ENCODE data around the gene PLXNA4.
A peak's percentile ranks its signal among the peaks of the same experiment; 100 is the strongest.

PLXNA4 gene

GRCh38 chr7:132577206-132578049, 1.2 kb upstream of the PLXNA4 start:
- H3K27ac Mint-ChIP-seq = no peak overlapping the region

GRCh38 chr7:132576721-132577085, 433 bp upstream of the PLXNA4 start:
- H3K4me1 Mint-ChIP-seq (ENCODE audit: low read depth) = peaks cover 13% of the 10 kb centered on the region
- H3K9me3 Mint-ChIP-seq = no peaks in the 10 kb centered on the region
- peaks cover 70% of the 10 kb centered on the region for H3K27me3 Mint-ChIP-seq
- H3K27ac Mint-ChIP-seq = no peak overlapping the region
- no peaks in the 10 kb centered on the region for H3K36me3 Mint-ChIP-seq (ENCODE audit: low read depth)
- peak overlapping the region; percentile 69 for H3K4me3 Mint-ChIP-seq

More at GRCh38 chr7:132577206-132578049, 1.2 kb upstream of the PLXNA4 start:
- H3K9me3 Mint-ChIP-seq = no peaks in the 10 kb centered on the region
- H3K4me1 Mint-ChIP-seq (ENCODE audit: low read depth) = peaks cover 13% of the 10 kb centered on the region
- peak overlapping the region; percentile 35 for H3K4me3 Mint-ChIP-seq
- peaks cover 68% of the 10 kb centered on the region for H3K27me3 Mint-ChIP-seq
- no peaks in the 10 kb centered on the region for H3K36me3 Mint-ChIP-seq (ENCODE audit: low read depth)

GRCh38 chr7:132575419-132575981, 770 bp downstream of the PLXNA4 start:
- H3K36me3 Mint-ChIP-seq (ENCODE audit: low read depth) = no peaks in the 10 kb centered on the region
- no peak overlapping the region for H3K27ac Mint-ChIP-seq
- peak overlapping the region; percentile 58 for H3K4me3 Mint-ChIP-seq
- H3K27me3 Mint-ChIP-seq = peaks cover 75% of the 10 kb centered on the region
- no peaks in the 10 kb centered on the region for H3K9me3 Mint-ChIP-seq
- peaks cover 13% of the 10 kb centered on the region for H3K4me1 Mint-ChIP-seq (ENCODE audit: low read depth)

GRCh38 chr7:132574223-132574622, 2.0 kb downstream of the PLXNA4 start:
- Mint-ChIP-seq H3K27ac (no peak overlapping the region), H3K4me1 (ENCODE audit: low read depth) (peaks cover 13% of the 10 kb centered on the region), H3K4me3 (no peak overlapping the region), H3K9me3 (no peaks in the 10 kb centered on the region), H3K36me3 (ENCODE audit: low read depth) (no peaks in the 10 kb centered on the region), H3K27me3 (peaks cover 78% of the 10 kb centered on the region)

DNA sequence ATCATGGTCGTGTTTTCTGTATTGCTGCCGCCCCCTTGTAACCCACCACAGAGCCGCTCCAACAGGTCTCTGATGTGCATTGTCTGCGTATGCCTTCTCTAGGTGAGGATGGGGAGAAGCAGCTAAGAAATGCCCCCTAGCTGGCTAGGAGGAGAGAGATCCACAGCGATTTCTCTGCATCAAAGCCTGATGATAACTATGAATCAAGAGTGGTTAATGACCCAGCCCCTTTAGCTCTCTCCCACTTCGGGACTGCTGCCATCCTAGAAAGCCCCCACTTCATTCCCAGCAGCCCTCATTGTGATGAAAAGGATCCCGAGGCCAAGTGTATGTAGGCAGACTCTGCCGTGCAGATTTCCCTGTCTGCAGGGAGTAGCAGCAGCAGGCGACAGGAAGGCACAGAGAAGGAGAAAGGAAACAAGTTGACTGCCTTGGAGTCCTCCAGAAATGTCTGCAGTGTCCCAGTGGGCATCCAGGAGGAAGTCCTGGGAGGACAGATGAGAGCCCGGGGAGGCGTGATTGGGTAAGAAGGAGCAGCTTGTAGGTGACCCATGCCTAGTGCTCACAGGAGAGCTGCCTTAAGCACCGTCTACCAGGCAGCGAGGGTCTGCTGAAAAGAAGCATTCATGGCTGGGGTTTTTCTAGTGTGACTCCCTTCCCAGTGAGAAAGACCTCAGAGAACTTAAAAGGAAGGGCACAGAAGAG, 2.9 kb downstream of the PLXNA4 start:
- Mint-ChIP-seq H3K27ac (no peak overlapping the region), H3K4me3 (no peak overlapping the region), H3K4me1 (ENCODE audit: low read depth) (peaks cover 13% of the 10 kb centered on the region), H3K36me3 (ENCODE audit: low read depth) (no peaks in the 10 kb centered on the region), H3K27me3 (peaks cover 72% of the 10 kb centered on the region), H3K9me3 (no peaks in the 10 kb centered on the region)

DNA sequence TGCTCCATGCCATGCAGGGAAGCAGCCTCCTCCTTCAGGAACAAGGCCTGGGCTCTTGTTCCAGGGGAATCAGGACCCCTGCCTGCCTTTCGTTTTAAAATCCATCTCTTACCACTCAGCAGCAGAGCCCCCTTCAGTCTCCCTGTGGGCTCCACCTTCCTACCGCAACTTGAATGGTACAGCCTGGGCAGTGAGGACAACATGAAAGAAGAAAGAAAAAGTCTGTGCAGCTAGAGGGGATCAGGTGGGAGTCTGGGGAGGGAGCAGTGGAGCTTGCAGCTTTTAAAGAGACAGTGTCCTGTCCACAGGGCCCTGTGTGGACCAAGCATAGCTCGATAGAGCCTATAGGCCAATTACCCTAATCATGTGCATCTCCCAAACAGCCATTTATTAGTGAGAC, 3.7 kb downstream of the PLXNA4 start:
- Mint-ChIP-seq H3K27ac (no peak overlapping the region), H3K27me3 (peaks cover 63% of the 10 kb centered on the region), H3K36me3 (ENCODE audit: low read depth) (no peaks in the 10 kb centered on the region), H3K9me3 (no peaks in the 10 kb centered on the region), H3K4me1 (ENCODE audit: low read depth) (peaks cover 13% of the 10 kb centered on the region), H3K4me3 (no peak overlapping the region)

DNA sequence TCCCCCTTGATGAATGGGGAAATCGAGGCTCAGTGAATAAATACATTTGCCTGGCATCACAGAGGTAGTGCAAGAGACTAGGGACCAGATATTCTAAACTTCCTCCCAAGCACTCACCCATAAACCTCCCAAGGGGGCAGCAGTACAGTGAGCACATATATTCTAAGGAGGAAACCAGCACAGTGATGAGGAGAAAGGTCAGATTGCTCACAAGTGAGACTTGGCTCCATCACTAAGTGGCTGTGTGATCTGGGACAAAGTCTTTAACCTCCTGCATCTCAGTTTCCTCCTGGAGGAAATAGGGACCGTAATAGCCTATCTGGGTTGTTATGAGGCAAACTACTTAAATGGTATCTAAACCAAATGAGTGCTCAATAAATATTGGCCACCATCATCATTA, 4.3 kb downstream of the PLXNA4 start:
- peaks cover 62% of the 10 kb centered on the region for H3K27me3 Mint-ChIP-seq
- H3K9me3 Mint-ChIP-seq = no peaks in the 10 kb centered on the region
- no peak overlapping the region for H3K4me3 Mint-ChIP-seq
- H3K4me1 Mint-ChIP-seq (ENCODE audit: low read depth) = peaks cover 13% of the 10 kb centered on the region
- H3K27ac Mint-ChIP-seq = no peak overlapping the region
- H3K36me3 Mint-ChIP-seq (ENCODE audit: low read depth) = no peaks in the 10 kb centered on the region

- H3K27me3 Mint-ChIP-seq = peaks cover 54% of the 10 kb centered on the region
- no peaks in the 10 kb centered on the region for H3K9me3 Mint-ChIP-seq
- peaks cover 10% of the 10 kb centered on the region for H3K4me1 Mint-ChIP-seq (ENCODE audit: low read depth)
- no peaks in the 10 kb centered on the region for H3K36me3 Mint-ChIP-seq (ENCODE audit: low read depth)
- H3K4me3 Mint-ChIP-seq = no peak overlapping the region
- no peak overlapping the region for H3K27ac Mint-ChIP-seq
These were observed 6.2 kb downstream of the PLXNA4 start for GRCh38 chr7:132569884-132570614.

- Mint-ChIP-seq H3K4me3 (no peak overlapping the region), H3K36me3 (ENCODE audit: low read depth) (no peaks in the 10 kb centered on the region), H3K9me3 (no peaks in the 10 kb centered on the region), H3K4me1 (ENCODE audit: low read depth) (peaks cover 7% of the 10 kb centered on the region), H3K27ac (no peak overlapping the region), H3K27me3 (peaks cover 54% of the 10 kb centered on the region)
These were observed 7.3 kb downstream of the PLXNA4 start for GRCh38 chr7:132568962-132569361.

GRCh38 chr7:132565885-132566284, 10.4 kb downstream of the PLXNA4 start:
- Mint-ChIP-seq H3K27me3 (peaks cover 27% of the 10 kb centered on the region), H3K4me3 (no peak overlapping the region), H3K9me3 (no peaks in the 10 kb centered on the region), H3K36me3 (ENCODE audit: low read depth) (no peaks in the 10 kb centered on the region), H3K27ac (no peak overlapping the region), H3K4me1 (ENCODE audit: low read depth) (no peaks in the 10 kb centered on the region)

DNA sequence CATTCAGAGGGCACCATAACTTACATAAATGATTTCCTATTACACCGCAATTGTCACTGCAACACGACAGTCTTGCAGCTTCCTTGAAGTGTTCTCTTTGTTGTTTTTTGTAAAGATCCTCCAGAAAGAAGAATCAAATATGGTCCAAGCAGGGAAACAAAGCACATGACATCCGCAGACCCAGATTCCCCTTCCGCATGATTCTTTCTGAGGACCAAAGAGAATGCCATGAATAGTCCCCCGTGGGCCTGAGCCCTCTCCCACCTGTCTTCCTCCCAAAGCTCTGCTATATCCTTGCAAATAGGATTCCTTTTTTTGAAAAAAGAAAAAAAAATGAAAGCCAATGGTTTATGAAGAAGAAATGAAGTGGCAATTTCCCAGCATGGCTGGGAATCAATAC, 10.8 kb downstream of the PLXNA4 start:
- no peaks in the 10 kb centered on the region for H3K9me3 Mint-ChIP-seq
- H3K27me3 Mint-ChIP-seq = peaks cover 24% of the 10 kb centered on the region
- H3K36me3 Mint-ChIP-seq (ENCODE audit: low read depth) = no peaks in the 10 kb centered on the region
- H3K4me1 Mint-ChIP-seq (ENCODE audit: low read depth) = no peaks in the 10 kb centered on the region
- no peak overlapping the region for H3K27ac Mint-ChIP-seq
- no peak overlapping the region for H3K4me3 Mint-ChIP-seq

GRCh38 chr7:132564849-132565248, 11.4 kb downstream of the PLXNA4 start:
- H3K36me3 Mint-ChIP-seq (ENCODE audit: low read depth) = no peaks in the 10 kb centered on the region
- no peak overlapping the region for H3K4me3 Mint-ChIP-seq
- H3K4me1 Mint-ChIP-seq (ENCODE audit: low read depth) = no peaks in the 10 kb centered on the region
- no peak overlapping the region for H3K27ac Mint-ChIP-seq
- peaks cover 19% of the 10 kb centered on the region for H3K27me3 Mint-ChIP-seq
- H3K9me3 Mint-ChIP-seq = no peaks in the 10 kb centered on the region

DNA sequence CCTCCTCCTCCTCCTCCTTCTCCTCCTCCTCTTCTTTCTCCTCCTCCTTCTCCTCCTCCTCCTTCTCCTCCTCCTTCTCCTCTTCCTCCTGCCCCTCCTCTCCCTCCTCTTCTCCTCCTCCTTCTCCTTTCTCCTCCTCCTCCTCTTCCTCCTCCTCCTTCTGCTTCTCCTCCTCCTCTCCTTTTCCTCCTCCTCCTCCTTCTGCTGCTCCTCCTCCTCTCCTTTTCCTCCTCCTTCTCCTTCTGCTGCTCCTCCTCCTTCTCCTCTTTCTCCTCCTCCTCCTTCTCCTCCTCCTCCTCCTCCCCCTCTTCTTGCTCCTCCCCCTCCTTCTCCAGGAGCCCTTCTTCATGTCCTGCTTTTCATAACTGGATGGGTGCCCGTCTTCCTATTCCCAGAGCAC, 12.2 kb downstream of the PLXNA4 start:
- H3K4me1 Mint-ChIP-seq (ENCODE audit: low read depth) = no peaks in the 10 kb centered on the region
- no peaks in the 10 kb centered on the region for H3K9me3 Mint-ChIP-seq
- no peak overlapping the region for H3K27ac Mint-ChIP-seq
- no peak overlapping the region for H3K4me3 Mint-ChIP-seq
- H3K27me3 Mint-ChIP-seq = peaks cover 17% of the 10 kb centered on the region
- H3K36me3 Mint-ChIP-seq (ENCODE audit: low read depth) = no peaks in the 10 kb centered on the region

DNA sequence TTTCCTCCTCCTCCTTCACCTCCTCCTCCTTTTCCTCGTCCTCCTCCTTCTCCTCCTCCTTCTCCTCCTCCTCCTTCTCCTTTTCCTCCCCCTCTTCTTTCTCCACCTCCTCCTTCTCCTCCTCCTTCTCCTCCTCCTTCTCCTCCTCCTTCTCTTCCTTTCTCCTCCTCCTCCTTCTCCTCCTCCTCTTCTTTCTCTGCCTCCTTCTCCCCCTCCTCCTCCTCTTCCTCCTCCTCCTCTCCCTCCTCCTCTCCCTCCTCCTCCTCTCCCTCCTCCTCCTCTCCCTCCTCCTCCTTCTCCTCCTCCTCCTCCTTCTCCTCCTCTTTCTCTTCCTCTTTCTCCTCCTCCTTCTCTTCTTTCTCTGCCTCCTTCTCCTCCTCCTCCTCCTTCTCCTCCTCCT, 13.6 kb downstream of the PLXNA4 start:
- no peak overlapping the region for H3K27ac Mint-ChIP-seq
- H3K36me3 Mint-ChIP-seq (ENCODE audit: low read depth) = no peaks in the 10 kb centered on the region
- H3K27me3 Mint-ChIP-seq = peaks cover 16% of the 10 kb centered on the region
- no peaks in the 10 kb centered on the region for H3K9me3 Mint-ChIP-seq
- peaks cover under 1% of the 10 kb centered on the region for H3K4me1 Mint-ChIP-seq (ENCODE audit: low read depth)
- no peak overlapping the region for H3K4me3 Mint-ChIP-seq

DNA sequence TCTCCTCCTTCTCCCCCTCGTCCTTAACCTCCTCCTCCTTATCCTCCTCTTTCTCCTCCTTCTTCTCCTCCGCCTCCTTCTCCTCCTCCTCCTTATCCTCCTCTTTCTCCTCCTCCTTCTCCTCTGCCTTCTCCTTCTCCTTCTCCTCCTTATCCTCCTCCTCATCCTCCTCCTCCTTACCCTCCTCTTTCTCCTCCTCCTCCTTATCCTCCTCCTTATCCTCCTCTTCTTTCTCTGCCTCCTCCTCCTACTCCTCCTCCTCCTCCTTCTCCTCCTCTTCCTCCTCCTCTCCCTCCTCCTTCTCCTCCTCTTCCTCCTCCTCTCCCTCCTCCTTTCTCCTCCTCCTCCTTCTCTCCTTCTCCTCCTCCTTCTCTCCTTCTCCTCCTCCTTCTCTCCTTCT, 14.5 kb downstream of the PLXNA4 start:
- peaks cover 16% of the 10 kb centered on the region for H3K27me3 Mint-ChIP-seq
- H3K4me3 Mint-ChIP-seq = no peak overlapping the region
- H3K36me3 Mint-ChIP-seq (ENCODE audit: low read depth) = no peaks in the 10 kb centered on the region
- peaks cover 3% of the 10 kb centered on the region for H3K4me1 Mint-ChIP-seq (ENCODE audit: low read depth)
- H3K9me3 Mint-ChIP-seq = no peaks in the 10 kb centered on the region
- no peak overlapping the region for H3K27ac Mint-ChIP-seq

Data from stimulated activated naive CD8-positive, alpha-beta T cell treated with anti-CD3 and anti-CD28 coated beads, Interleukin-15, Interleukin-2, amounts not matched to agents 100 ng/mL and 50 ng/mL, for 24 hours (primary cell).